Stomach smooth muscle (tissue), 2 donors: ENCODE results near the gene NSDHL.
"Not testable (repeated sequence)": the region's sequence is repeated elsewhere in the genome, so short reads cannot be mapped to it uniquely, and the experiment has no call there.

Experiments
- H3K27ac ChIP-seq: one replicate; pipeline ENCODE4 v1.7.0; 2013; ENCODE audit warnings: mild to moderate bottlenecking, low read length, inconsistent platforms
- H3K27me3 ChIP-seq, 2 donors: one replicate each; pipeline ENCODE4 v1.7.0; 2013; ENCODE audit warnings: low read length in 2 of 2; ENCODE audit not compliant: insufficient read depth in 2 of 2, control insufficient read depth in 1 of 2
- H3K36me3 ChIP-seq, 2 donors: one replicate each; pipeline ENCODE4 v1.7.0; 2013; ENCODE audit warnings: low read length in 2 of 2; ENCODE audit not compliant: control insufficient read depth in 2 of 2, insufficient read depth in 2 of 2
- H3K4me1 ChIP-seq: one replicate; pipeline ENCODE4 v1.7.0; 2013; ENCODE audit warnings: low read length; ENCODE audit not compliant: control insufficient read depth, insufficient read depth
- H3K4me3 ChIP-seq, 2 donors: one replicate each; pipeline ENCODE4 v1.7.0; 2013; ENCODE audit warnings: low read length in 2 of 2
- H3K9ac ChIP-seq, 2 donors: one replicate each; pipeline ENCODE4 v1.7.0; 2013; ENCODE audit warnings: low read length in 2 of 2, mild to moderate bottlenecking in 1 of 2
- H3K9me3 ChIP-seq, 2 donors: one replicate each; pipeline ENCODE4 v1.7.0; 2013; ENCODE audit warnings: low read length in 2 of 2; ENCODE audit not compliant: control insufficient read depth in 2 of 2
- donor health status: healthy.
- donor health status: Pancreatic carcinoma.

Gene NSDHL

GRCh38 chrX:152830312-152831305 lies at the start of gene NSDHL, which contains the start of gene CETN2:
Gene NSDHL (plus strand): TSS chrX:152831063. CDS start chrX:152846325, 15,262 bp downstream.
Gene CETN2 (minus strand): TSS chrX:152830757. CDS start chrX:152830710, 47 bp downstream.
- no peaks in the 10 kb centered on the region for H3K27me3 ChIP-seq
- no peaks in the 10 kb centered on the region for H3K9me3 ChIP-seq
- H3K4me1 ChIP-seq: peaks cover 10% of the 10 kb centered on the region
- H3K4me3 ChIP-seq: peak within 1 kb of the TSS; percentile 64 to 80
- peaks cover 0 to 5% of the 10 kb centered on the region in 2 donors for H3K36me3 ChIP-seq
- H3K27ac ChIP-seq: peak within 1 kb of the TSS; percentile 37
- H3K9ac ChIP-seq: peak within 1 kb of the TSS; percentile 82 to 86

DNA sequence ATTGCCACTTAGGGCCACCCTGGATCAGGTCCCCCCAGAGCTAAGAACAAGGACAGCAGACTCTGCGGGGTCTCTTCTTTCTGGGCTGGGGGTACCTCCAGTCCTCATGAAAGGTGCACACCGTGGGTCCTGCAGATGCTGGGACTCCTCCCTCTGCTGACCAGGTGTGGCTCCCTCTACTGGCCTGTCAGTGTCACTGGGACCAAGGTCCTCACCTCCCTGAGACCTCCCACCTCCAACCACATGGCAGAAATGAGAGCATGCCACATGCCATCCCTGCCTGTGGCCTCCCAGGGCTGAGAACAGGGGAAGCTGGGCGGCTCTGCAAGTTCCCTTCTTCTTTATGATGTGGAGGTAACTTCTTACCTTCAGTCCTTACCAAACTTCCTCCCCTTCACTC lies 43.8 kb upstream of the NSDHL start:
- H3K9ac ChIP-seq, H3K27me3 ChIP-seq, H3K4me3 ChIP-seq, H3K36me3 ChIP-seq, H3K27ac ChIP-seq, H3K9me3 ChIP-seq, H3K4me1 ChIP-seq: not testable (repeated sequence)

DNA sequence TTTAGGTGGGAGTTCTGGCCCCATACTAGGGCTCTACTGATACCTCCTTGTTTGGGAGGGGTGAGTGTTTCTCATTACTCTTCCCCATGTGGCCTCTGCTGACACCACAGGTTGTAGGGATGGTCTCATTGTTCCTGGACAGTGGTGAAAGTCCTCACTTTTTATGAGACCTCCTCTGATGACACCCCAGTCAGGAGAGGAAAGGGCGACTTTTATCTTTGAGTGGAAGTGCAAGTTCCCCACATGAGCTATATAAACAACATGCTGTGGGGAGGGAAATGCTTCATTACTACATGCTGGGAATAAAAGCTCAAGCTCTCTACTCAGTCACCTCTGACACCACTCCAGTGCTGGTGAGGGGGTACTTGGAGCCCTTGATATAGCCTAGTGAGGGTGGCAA lies 31.9 kb upstream of the NSDHL start:
- Histone ChIP-seq H3K36me3 (no peaks in the 10 kb centered on the region), H3K4me1 (no peaks in the 10 kb centered on the region), H3K4me3 (no peak overlapping the region), H3K27ac (no peak overlapping the region), H3K9ac (no peak overlapping the region), H3K9me3 (no peaks in the 10 kb centered on the region), H3K27me3 (no peaks in the 10 kb centered on the region)

DNA sequence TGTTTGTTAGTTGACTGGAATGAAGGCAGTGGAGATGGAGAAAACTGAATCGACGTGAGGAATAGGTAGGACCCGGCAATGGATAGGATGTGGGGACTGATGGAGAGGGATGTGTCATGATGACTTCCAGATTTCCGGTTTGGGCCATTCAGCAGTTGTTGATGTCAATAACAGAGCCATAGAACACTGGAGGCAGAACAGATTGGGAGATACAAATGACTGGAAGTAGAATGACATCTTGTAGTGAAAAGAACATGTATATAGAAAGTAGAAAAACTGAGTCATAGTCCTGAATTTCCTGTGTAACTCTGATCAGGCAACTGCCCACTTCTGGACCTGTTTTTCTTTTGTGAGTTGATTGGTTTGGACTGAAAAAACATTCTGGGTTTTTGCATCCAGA lies 24.8 kb upstream of the NSDHL start:
- Histone ChIP-seq H3K9me3 (no peaks in the 10 kb centered on the region), H3K4me1 (no peaks in the 10 kb centered on the region), H3K27me3 (peaks cover 0 to 8% of the 10 kb centered on the region in 2 donors), H3K36me3 (no peaks in the 10 kb centered on the region), H3K9ac (no peak overlapping the region), H3K4me3 (no peak overlapping the region), H3K27ac (no peak overlapping the region)

DNA sequence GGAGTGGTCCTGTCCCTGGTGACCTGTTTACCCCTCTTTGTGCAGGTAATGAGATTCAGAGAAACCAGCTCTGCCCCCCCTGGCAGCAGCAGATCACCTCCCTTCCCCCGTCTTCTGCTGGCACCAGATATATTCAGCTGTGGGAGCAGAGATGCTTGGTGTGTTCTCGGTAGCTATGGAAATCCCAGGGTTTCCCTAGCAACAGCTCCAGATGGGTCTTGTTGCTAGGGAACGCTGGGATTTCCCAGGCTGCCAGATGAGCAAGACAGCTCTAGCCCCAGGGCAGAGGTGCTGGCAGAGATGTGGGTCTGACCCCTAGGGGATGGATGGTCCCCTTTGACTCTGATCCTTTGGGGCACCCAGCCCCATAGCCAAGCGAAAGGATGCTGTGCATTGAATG lies 20.5 kb upstream of the NSDHL start:
- Histone ChIP-seq H3K36me3 (no peaks in the 10 kb centered on the region), H3K9ac (no peak overlapping the region), H3K4me3 (no peak overlapping the region), H3K27me3 (peaks cover 0 to 8% of the 10 kb centered on the region in 2 donors), H3K27ac (no peak overlapping the region), H3K4me1 (no peaks in the 10 kb centered on the region), H3K9me3 (no peaks in the 10 kb centered on the region)

DNA sequence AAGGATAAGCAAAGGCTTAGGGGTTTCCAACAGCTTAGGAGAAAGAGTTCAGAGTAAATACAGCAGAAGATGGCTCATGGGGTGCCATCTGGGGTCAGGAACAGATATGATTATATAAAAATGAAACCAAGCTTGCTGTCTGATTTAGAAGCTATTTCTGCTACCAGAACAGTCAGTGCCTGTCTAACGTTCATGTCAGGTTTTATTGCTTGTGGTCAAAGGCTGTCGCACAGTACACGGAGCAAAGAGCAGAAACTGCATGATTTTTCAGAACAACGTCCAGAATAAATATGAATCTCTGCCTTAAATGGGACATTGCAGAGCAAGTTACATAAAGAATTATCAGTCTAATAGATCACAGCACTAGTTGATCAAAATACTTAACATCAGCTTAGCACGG lies 17.7 kb upstream of the NSDHL start:
- Histone ChIP-seq H3K4me3 (no peak overlapping the region), H3K9ac (no peak overlapping the region), H3K9me3 (no peaks in the 10 kb centered on the region), H3K36me3 (no peaks in the 10 kb centered on the region), H3K27me3 (peaks cover 0 to 6% of the 10 kb centered on the region in 2 donors), H3K4me1 (no peaks in the 10 kb centered on the region), H3K27ac (no peak overlapping the region)

DNA sequence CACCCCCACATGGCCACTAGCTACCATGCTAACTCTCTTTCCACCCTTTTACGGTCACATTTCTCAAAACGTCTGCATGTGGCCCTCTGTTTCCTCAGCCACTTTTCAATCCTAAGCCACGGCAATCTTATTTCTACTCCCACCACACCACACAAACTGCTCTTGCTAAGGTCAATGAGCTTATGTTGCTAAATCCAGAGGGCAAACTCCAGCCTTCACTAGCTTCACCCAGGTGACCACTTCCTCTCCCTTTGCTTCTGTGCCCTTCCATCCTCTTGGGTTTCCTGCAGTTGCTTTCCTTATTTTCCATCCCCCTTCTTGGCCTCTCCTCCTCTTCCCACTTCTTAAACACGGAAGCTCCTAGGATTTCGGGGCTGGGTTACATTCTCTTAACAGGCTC lies 16.8 kb upstream of the NSDHL start:
- Histone ChIP-seq H3K4me1 (no peaks in the 10 kb centered on the region), H3K9me3 (no peaks in the 10 kb centered on the region), H3K36me3 (no peaks in the 10 kb centered on the region), H3K27me3 (peaks cover 0 to 6% of the 10 kb centered on the region in 2 donors), H3K4me3 (no peak overlapping the region), H3K27ac (no peak overlapping the region), H3K9ac (no peak overlapping the region)

DNA sequence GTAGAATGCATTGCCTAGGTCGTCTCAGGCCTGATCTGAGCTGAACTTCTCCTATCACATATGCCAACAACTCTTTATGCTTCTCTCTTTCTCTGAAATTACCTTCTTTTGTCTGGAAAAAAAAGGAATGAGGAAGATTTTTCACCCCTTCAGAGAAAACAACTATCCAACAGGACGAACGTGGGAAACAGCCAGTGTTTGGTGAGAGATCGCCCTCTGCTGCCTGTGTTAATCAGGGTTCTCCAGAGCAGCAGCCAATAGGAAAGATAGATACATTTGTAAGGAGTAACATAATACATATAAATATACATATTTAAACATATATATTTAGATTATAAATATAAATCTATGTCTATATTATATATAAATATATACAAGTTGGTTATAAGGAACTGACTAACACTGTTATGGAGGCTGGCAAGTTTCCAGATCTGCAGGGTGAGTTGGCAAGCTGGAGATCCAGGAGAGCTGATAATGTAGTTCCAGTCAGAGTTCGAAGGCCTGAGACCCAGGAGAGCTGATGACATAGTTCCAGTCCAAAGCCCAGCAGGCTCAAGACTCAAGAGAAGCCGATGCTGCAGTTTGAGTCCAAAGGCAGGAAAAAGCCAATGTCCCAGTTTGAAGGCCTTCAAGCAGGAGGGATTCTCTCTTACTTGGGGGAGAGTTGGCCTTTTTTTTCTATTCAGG lies 13.6 kb upstream of the NSDHL start:
- no peak overlapping the region for H3K4me3 ChIP-seq
- peaks cover 0 to 10% of the 10 kb centered on the region in 2 donors for H3K27me3 ChIP-seq
- no peaks in the 10 kb centered on the region for H3K9me3 ChIP-seq
- no peak overlapping the region for H3K27ac ChIP-seq
- no peak overlapping the region for H3K9ac ChIP-seq
- no peaks in the 10 kb centered on the region for H3K36me3 ChIP-seq
- no peaks in the 10 kb centered on the region for H3K4me1 ChIP-seq

GRCh38 chrX:152818356-152818755 lies 12.5 kb upstream of the NSDHL start:
- no peaks in the 10 kb centered on the region for H3K36me3 ChIP-seq
- peaks cover 0 to 15% of the 10 kb centered on the region in 2 donors for H3K27me3 ChIP-seq
- no peak overlapping the region for H3K27ac ChIP-seq
- no peaks in the 10 kb centered on the region for H3K9me3 ChIP-seq
- H3K4me1 ChIP-seq: no peaks in the 10 kb centered on the region
- H3K9ac ChIP-seq: no peak overlapping the region
- H3K4me3 ChIP-seq: no peak overlapping the region

DNA sequence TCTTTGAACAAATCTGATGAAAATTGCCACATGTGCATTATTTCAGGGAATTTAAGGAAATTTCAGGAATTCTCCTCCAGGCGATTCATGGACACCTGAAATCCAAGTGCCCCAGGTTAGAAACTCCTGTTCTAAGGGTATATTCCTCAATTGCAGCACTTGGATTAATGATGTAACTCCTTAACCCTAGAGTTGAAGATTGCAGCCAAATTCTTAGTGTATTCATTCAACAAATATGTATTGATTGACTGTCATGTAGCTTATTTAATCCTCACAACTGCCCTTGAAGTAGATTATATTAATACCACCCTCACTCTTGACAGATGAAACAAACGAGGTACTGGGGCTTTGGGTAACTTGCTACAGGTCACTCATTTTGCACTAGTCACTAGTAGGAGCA lies 11.6 kb upstream of the NSDHL start:
- no peak overlapping the region for H3K9ac ChIP-seq
- no peaks in the 10 kb centered on the region for H3K9me3 ChIP-seq
- no peak overlapping the region for H3K4me3 ChIP-seq
- no peak overlapping the region for H3K27ac ChIP-seq
- H3K36me3 ChIP-seq: no peaks in the 10 kb centered on the region
- H3K27me3 ChIP-seq: peaks cover 0 to 16% of the 10 kb centered on the region in 2 donors
- H3K4me1 ChIP-seq: no peaks in the 10 kb centered on the region
